GM19372 (cell line): ENCODE results near the gene KRTAP4-16.
"Not testable (repeated sequence)": the region's sequence is repeated elsewhere in the genome, so short reads cannot be mapped to it uniquely, and the experiment has no call there.

Source experiments
- ATAC-seq: cut with Tn5 transposase; IDR thresholded peaks from one replicate; pipeline ENCODE4 v1.9.1; 2021; ENCODE audit warnings: mild to moderate bottlenecking, low read depth, moderate library complexity; ENCODE audit not compliant: unreplicated experiment

KRTAP4-16 gene

GRCh38 chr17:41119696-41120690, 18.0 kb upstream of the KRTAP4-16 start:
- ATAC-seq = not testable (repeated sequence)

GRCh38 chr17:41118721-41119120, 16.7 kb upstream of the KRTAP4-16 start:
- no peak for ATAC-seq

GRCh38 chr17:41117846-41118386, 15.9 kb upstream of the KRTAP4-16 start, which contains the start of gene KRTAP4-11:
KRTAP4-11 (minus strand) TSS chr17:41118373; CDS start chr17:41118315, 58 bp downstream.
- ATAC-seq = not testable (repeated sequence)

GRCh38 chr17:41116297-41116696, 14.3 kb upstream of the KRTAP4-16 start:
- no peak for ATAC-seq

GRCh38 chr17:41111151-41111885, 9.3 kb upstream of the KRTAP4-16 start:
- no peak for ATAC-seq

GRCh38 chr17:41108728-41109386, 6.8 kb upstream of the KRTAP4-16 start:
- ATAC-seq = not testable (repeated sequence)

- no peak for ATAC-seq
Measured at GRCh38 chr17:41107941-41108450, 6.0 kb upstream of the KRTAP4-16 start.

- ATAC-seq = not testable (repeated sequence)
Measured at GRCh38 chr17:41105347-41105746, 3.3 kb upstream of the KRTAP4-16 start, which contains the start of gene KRTAP4-9. KRTAP4-9 (plus strand) TSS chr17:41105389; CDS start chr17:41105389, 0 bp downstream.

GRCh38 chr17:41104386-41105038, 2.5 kb upstream of the KRTAP4-16 start:
- not testable (repeated sequence) for ATAC-seq

- ATAC-seq = no peak
Measured at GRCh38 chr17:41103896-41104295, 1.9 kb upstream of the KRTAP4-16 start.

GRCh38 chr17:41099682-41100480, 2.1 kb downstream of the KRTAP4-16 start:
- not testable (repeated sequence) for ATAC-seq

- no peak for ATAC-seq
Measured at GRCh38 chr17:41098481-41098880, 3.5 kb downstream of the KRTAP4-16 start.

- ATAC-seq = no peak
Measured at GRCh38 chr17:41098042-41098441, 4.0 kb downstream of the KRTAP4-16 start, which contains the start of gene KRTAP4-8. KRTAP4-8 (minus strand) TSS chr17:41098142; CDS start chr17:41098084, 58 bp downstream.

- no peak for ATAC-seq
Measured at GRCh38 chr17:41096055-41096454, 6.0 kb downstream of the KRTAP4-16 start.

GRCh38 chr17:41088760-41089352, 13.2 kb downstream of the KRTAP4-16 start:
- ATAC-seq = not testable (repeated sequence)

GRCh38 chr17:41084100-41084856, 17.7 kb downstream of the KRTAP4-16 start, which contains the start of gene KRTAP4-7:
KRTAP4-7 (plus strand) TSS chr17:41084150; CDS start chr17:41084207, 57 bp downstream.
- not testable (repeated sequence) for ATAC-seq

GRCh38 chr17:41083427-41083826, 18.6 kb downstream of the KRTAP4-16 start:
- ATAC-seq = not testable (repeated sequence)
